IMR-90 (cell line): ENCODE results near the gene STPG4. TPM values are rescaled to one million over a fixed set of nuclear protein-coding genes. Genes with fewer than 3 reads are reported as not detected.

Source experiments
- ATAC-seq: fragments of 200-7000 bp; cut with Tn5 transposase; 2 replicates; pipeline ENCODE4 v1.9.1; 2020; ENCODE audit warnings: low read depth, mild to moderate bottlenecking, moderate library complexity
- BruUV-seq: library from RNA; stranded (reverse); fragments of 400-500 nt; replicated peaks from 2 replicates; lab custom pipeline; 2021; lab: Mats Ljungman, UMichigan
- CTCF ChIA-PET: fragments of 300-600 bp; formaldehyde crosslinking; extraction: SDS; loops from one replicate; lab custom pipeline; 2021; ENCODE audit warnings: antibody characterized with exemption; lab: Yijun Ruan, JAX
- POLR2A ChIA-PET: fragments of 300-600 bp; sonication (Branson Sonifier 250); formaldehyde crosslinking; loops from one replicate; lab custom pipeline; 2022; ENCODE audit warnings: antibody characterized with exemption; ENCODE audit not compliant: unreplicated experiment; lab: Charles Lee
- DNase-seq: peaks from one replicate; pipeline ENCODE4 v3.0.0; 2013
- H2AFZ ChIP-seq: replicated peaks from 2 replicates; pipeline ENCODE3; 2013; ENCODE audit warnings: low read length, mild to moderate bottlenecking; ENCODE audit not compliant: poor library complexity
- H2AK5ac ChIP-seq: 2 replicates; pipeline ENCODE4 v1.6.1; 2013; ENCODE audit warnings: low read depth, low read length, inconsistent platforms
- H2AK9ac ChIP-seq: replicated peaks from 2 replicates; pipeline ENCODE3; 2013; ENCODE audit warnings: mild to moderate bottlenecking, low read depth, low read length, moderate library complexity; ENCODE audit not compliant: poor library complexity
- H2BK120ac ChIP-seq: 2 replicates; pipeline ENCODE4 v1.6.1; 2013; ENCODE audit warnings: low read depth, low read length, inconsistent platforms
- H2BK15ac ChIP-seq: 3 replicates; pipeline ENCODE4 v1.6.1; 2013; ENCODE audit warnings: low read depth, low read length, inconsistent platforms
- H2BK20ac ChIP-seq: 2 replicates; pipeline ENCODE4 v1.6.1; 2013; ENCODE audit warnings: low read depth, mild to moderate bottlenecking, inconsistent platforms, low read length, moderate library complexity
- H2BK5ac ChIP-seq: 2 replicates; pipeline ENCODE4 v1.6.1; 2013; ENCODE audit warnings: mild to moderate bottlenecking, low read depth, low read length, inconsistent platforms; ENCODE audit not compliant: poor library complexity, severe bottlenecking
- H3K14ac ChIP-seq: replicated peaks from 2 replicates; pipeline ENCODE4 v1.6.1; 2013; ENCODE audit warnings: low read depth, low read length, inconsistent platforms
- H3K18ac ChIP-seq: 2 replicates; pipeline ENCODE4 v1.6.1; 2013; ENCODE audit warnings: low read depth, low read length, control low read depth
- H3K23ac ChIP-seq: 2 replicates; pipeline ENCODE4 v1.6.1; 2013; ENCODE audit warnings: low read depth, low read length, inconsistent platforms
- H3K27ac ChIP-seq: 2 replicates; pipeline ENCODE4 v1.5.1; 2013; ENCODE audit warnings: mild to moderate bottlenecking, control low read depth, low read length; ENCODE audit not compliant: insufficient read depth
- H3K27me3 ChIP-seq: 2 replicates; pipeline ENCODE4 v1.6.1; 2013; ENCODE audit warnings: low read length; ENCODE audit not compliant: control insufficient read depth, insufficient read depth
- H3K36me3 ChIP-seq: 2 replicates; pipeline ENCODE4 v1.6.1; 2013; ENCODE audit warnings: low read length, mixed read lengths; ENCODE audit not compliant: control insufficient read depth, insufficient read depth
- H3K4ac ChIP-seq: 2 replicates; pipeline ENCODE4 v1.6.1; 2013; ENCODE audit warnings: low read depth, low read length, inconsistent platforms
- H3K4me1 ChIP-seq: 2 replicates; pipeline ENCODE4 v1.6.1; 2013; ENCODE audit warnings: low read length, mixed read lengths; ENCODE audit not compliant: control insufficient read depth, insufficient read depth
- H3K4me2 ChIP-seq: 2 replicates; pipeline ENCODE4 v1.6.1; 2013; ENCODE audit warnings: low read depth, mild to moderate bottlenecking, control low read depth, low read length, moderate library complexity
- H3K4me3 ChIP-seq: 2 replicates; pipeline ENCODE4 v1.5.1; 2013; ENCODE audit warnings: low read depth, mild to moderate bottlenecking, control low read depth, low read length, moderate library complexity; ENCODE audit not compliant: insufficient read depth
- H3K56ac ChIP-seq: 2 replicates; pipeline ENCODE4 v1.6.1; 2013; ENCODE audit warnings: low read length, inconsistent platforms; ENCODE audit not compliant: insufficient read depth; ENCODE audit errors: extremely low read depth
- H3K79me1 ChIP-seq, 2 experiments: 2 replicates each; pipeline ENCODE4 v1.6.1; 2013; ENCODE audit warnings: low read length in 2 of 2, inconsistent platforms in 1 of 2, low read depth in 1 of 2
- H3K9ac ChIP-seq: 2 replicates; pipeline ENCODE4 v1.6.1; 2013; ENCODE audit warnings: low read depth, low read length, control low read depth
- H3K9me1 ChIP-seq: 2 replicates; pipeline ENCODE4 v1.6.1; 2013; ENCODE audit warnings: low read length, inconsistent platforms; ENCODE audit not compliant: insufficient read depth
- H3K9me3 ChIP-seq: 2 replicates; pipeline ENCODE4 v1.6.1; 2013; ENCODE audit warnings: low read length; ENCODE audit not compliant: control insufficient read depth, insufficient read depth
- H4K20me1 ChIP-seq: 2 replicates; pipeline ENCODE4 v1.6.1; 2013; ENCODE audit warnings: low read length, inconsistent platforms; ENCODE audit not compliant: insufficient read depth
- H4K5ac ChIP-seq: 2 replicates; pipeline ENCODE4 v1.6.1; 2013; ENCODE audit warnings: mild to moderate bottlenecking, low read depth, low read length, control low read depth
- H4K8ac ChIP-seq, 2 experiments: 2 replicates each; pipeline ENCODE4 v1.6.1; 2013; ENCODE audit warnings: low read depth in 2 of 2, low read length in 2 of 2, control low read depth in 1 of 2, inconsistent platforms in 1 of 2
- H4K91ac ChIP-seq: 2 replicates; pipeline ENCODE4 v1.6.1; 2013; ENCODE audit warnings: low read depth, low read length, inconsistent platforms; ENCODE audit not compliant: insufficient read depth
- BHLHE40 ChIP-seq: fragments of 150-350 bp; IDR thresholded peaks from 2 replicates; pipeline ENCODE4 v1.6.1; 2016; ENCODE audit warnings: mild to moderate bottlenecking, low read depth, low read length
- CEBPB ChIP-seq: IDR thresholded peaks from 2 replicates; pipeline ENCODE4 v1.6.1; 2012; ENCODE audit warnings: low read depth, low read length, improper control_type of control experiment
- FOS ChIP-seq: fragments of 150-350 bp; IDR thresholded peaks from 2 replicates; pipeline ENCODE4 v1.6.1; 2016; ENCODE audit warnings: low read depth, low read length
- POLR2A ChIP-seq: IDR thresholded peaks from 2 replicates; pipeline ENCODE4 v1.6.1; 2012; ENCODE audit warnings: mild to moderate bottlenecking, low read depth, low read length
- RAD21 ChIP-seq: IDR thresholded peaks from 2 replicates; pipeline ENCODE4 v1.6.1; 2012; ENCODE audit warnings: low read length, improper control_type of control experiment
- RCOR1 ChIP-seq: IDR thresholded peaks from 2 replicates; pipeline ENCODE4 v1.6.1; 2012; ENCODE audit warnings: mild to moderate bottlenecking, low read length, improper control_type of control experiment; ENCODE audit not compliant: insufficient replicate concordance
- SMC3 ChIP-seq: fragments of 150-350 bp; IDR thresholded peaks from 2 replicates; pipeline ENCODE4 v1.6.1; 2016; ENCODE audit warnings: low read depth, mild to moderate bottlenecking, antibody characterized with exemption, low read length, moderate library complexity
- WGBS, 2 experiments: methylation state at CpG; one replicate each; pipeline versions ENCODE4 v1.1.5 to v1.1.7; 2013; ENCODE audit warnings: missing lambda C conversion rate in 2 of 2; ENCODE audit not compliant: insufficient read length in 1 of 2; ENCODE audit errors: extremely low coverage in 2 of 2; 5-methylcytosine and 5-hydroxymethylcytosine counted together
- dilution Hi-C: fragments of 300-500 bp; cut with HindIII; formaldehyde crosslinking; loops from one replicate; pipeline ENCODE4 v1.14.3; 2018; ENCODE audit warnings: low sequenced_read_pairs; ENCODE audit not compliant: unreplicated experiment
- in situ Hi-C: fragments of 300-500 bp; cut with MboI; formaldehyde crosslinking; loops from 3 replicates; pipeline ENCODE4 v1.14.3; 2019; ENCODE audit warnings: low sequenced_read_pairs, inconsistent platforms, mixed read lengths
- intact Hi-C: fragments of 100-400 bp; cut with micrococcal nuclease; formaldehyde crosslinking; loops from 2 replicates; pipeline ENCODE4 v1.10.0; 2022
- polyA plus RNA-seq, 3 experiments: library from polyadenylated mRNA; depleted of rRNA; stranded (reverse); fragments of >200 nt; gene quantifications; 2 replicates each; pipeline ENCODE4 v1.2.3, GENCODE V29; 2012; ENCODE audit warnings: low replicate concordance in 1 of 3
- total RNA-seq: library from RNA; depleted of rRNA; stranded (reverse); fragments of >200 nt; gene quantifications from 2 replicates; pipeline ENCODE4 v1.2.3, GENCODE V29; 2012

Gene STPG4
- total and polyA plus RNA-seq, 2 of the 4 experiments (the other 2 are of a cell fraction) = 0.12 to 0.18 TPM

GRCh38 chr2:47078541-47079482, 76.3 kb downstream of the STPG4 start (continued):
- no peak for TF ChIP-seq RAD21
- no peak for TF ChIP-seq SMC3

- Histone ChIP-seq H3K4ac (peak overlapping the region; percentile 100), H3K56ac (peak overlapping the region; percentile 94), H3K4me1 (peaks cover 32% of the 10 kb centered on the region), H3K4me2 (no peak overlapping the region), H3K27me3 (no peaks in the 10 kb centered on the region), H4K5ac (peak overlapping the region; percentile 85), H3K36me3 (peaks cover 2% of the 10 kb centered on the region; the same call in 1 of the 2 replicates), H3K9me1 (peaks cover 44% of the 10 kb centered on the region), H2BK20ac (peak overlapping the region; percentile 100), H4K91ac (peak overlapping the region; percentile 100), H3K9ac (peak overlapping the region; percentile 42), H3K9me3 (no peaks in the 10 kb centered on the region), H3K14ac (peak overlapping the region; percentile 99), H3K27ac (peak overlapping the region; percentile 95), H4K20me1 (no peaks in the 10 kb centered on the region), H2AK5ac (peak overlapping the region; percentile 100), H3K23ac (peak overlapping the region; percentile 99), H3K79me1 (peaks cover 0 to 55% of the 10 kb centered on the region in 2 experiments; a peak in 3 of 4 replicates), H2BK5ac (peak overlapping the region; percentile 98), H2BK15ac (peak overlapping the region; percentile 96), H2BK120ac (peak overlapping the region; percentile 100), H3K4me3 (no peak overlapping the region), H2AFZ (peak overlapping the region; percentile 29), H2AK9ac (peak overlapping the region; percentile 92), H3K18ac (peak overlapping the region; percentile 91), H4K8ac (peak overlapping the region; percentile 92 to 97)
- in situ Hi-C loops (no loop called here), intact Hi-C loops (no loop called here), dilution Hi-C loops (no loop called here)
- WGBS, 2 experiments = 88% methylated on average over 3 of the region's 9 CpGs; no CpG with 5 or more reads in 1 of the 2 experiments
- no peak for ATAC-seq
- no TSS peak for BruUV-seq
- ChIA-PET POLR2A (interaction anchor here (3.2 kb wide), 1 partner anchor 12 kb away, joined by 9 read pairs; no protein-coding TSS in a partner anchor), CTCF (interaction anchor here (0.7 to 1.2 kb wide), 2 partner anchors 11 to 246 kb away, joined by 3 read pairs; no protein-coding TSS in a partner anchor)
- TF ChIP-seq BHLHE40 (no peak), RCOR1 (no peak), FOS (no peak), CEBPB (peak; percentile 33; the same call in 1 of the 2 replicates), POLR2A (no peak)
- DNase-seq = no peak
Observed at GRCh38 chr2:47077442-47078117, 77.5 kb downstream of the STPG4 start.
